Left renal pelvis (tissue), 4 donors: ENCODE results near the gene MSI2. TPM values are rescaled to one million over a fixed set of nuclear protein-coding genes. Genes with fewer than 3 reads are reported as not detected.
A peak's percentile ranks its signal among the peaks of the same experiment; 100 is the strongest.

ENCODE experiments used
- DNase-seq, 4 donors: peaks; one replicate each; pipeline ENCODE4 v3.0.0-alpha.2; 2013; ENCODE audit warnings: low read depth in 4 of 4, low spot score in 3 of 4
- polyA plus RNA-seq, 4 donors: library from polyadenylated mRNA; unstranded; fragments of 120-200 nt; gene quantifications; one replicate each; pipeline ENCODE4 v1.2.1, GENCODE V29; 2013; ENCODE audit not compliant: insufficient read length in 4 of 4

Gene MSI2
- polyA plus RNA-seq, 4 donors, result 46.8 to 107 (median 97.2) TPM

DNA sequence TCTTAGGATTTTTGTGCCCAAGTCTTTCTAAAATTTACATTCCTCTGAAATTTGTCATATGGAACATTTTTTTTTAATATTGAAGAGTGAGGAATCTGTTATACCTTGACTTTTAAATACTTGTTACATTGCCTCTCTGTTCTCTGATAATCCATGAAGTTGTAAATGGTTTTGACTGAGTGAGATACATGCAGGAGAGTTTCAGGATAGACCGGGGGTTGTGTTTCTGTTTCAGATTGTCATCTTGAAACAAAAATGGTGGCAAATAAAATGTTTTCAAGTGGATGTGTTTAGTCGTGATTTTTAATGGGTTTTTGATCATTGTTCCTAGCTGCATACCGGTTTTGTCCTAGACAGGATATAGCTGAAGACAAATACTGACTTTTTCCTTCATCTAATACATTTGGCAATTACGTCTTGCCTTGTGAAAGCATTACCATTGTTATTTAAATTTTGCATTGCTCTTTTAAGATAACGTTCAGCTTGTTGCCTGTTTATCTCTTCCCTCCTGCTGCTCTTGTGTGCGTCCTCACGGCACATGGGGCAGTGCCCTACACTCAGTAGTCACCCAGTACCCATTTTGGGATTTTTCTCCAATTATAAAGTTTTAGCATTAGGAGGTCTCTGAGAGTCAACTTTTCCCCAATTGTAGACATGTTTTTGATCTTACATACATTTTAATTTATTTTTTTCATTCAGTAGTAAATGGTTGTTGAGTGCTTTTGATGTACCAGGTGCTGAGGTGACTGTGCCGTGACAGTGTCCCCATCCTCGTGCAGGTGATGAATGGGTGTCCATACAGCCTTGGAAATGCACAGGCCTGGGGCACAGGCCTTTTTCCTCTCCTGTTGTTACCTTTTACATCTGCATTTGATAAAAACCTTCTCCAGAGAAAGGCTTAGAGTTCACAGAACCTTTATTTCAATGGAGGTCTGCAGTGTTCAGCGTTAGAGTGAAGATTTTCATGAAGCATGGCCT, 169.9 kb downstream of the MSI2 start:
- DNase-seq, result no peak

DNA sequence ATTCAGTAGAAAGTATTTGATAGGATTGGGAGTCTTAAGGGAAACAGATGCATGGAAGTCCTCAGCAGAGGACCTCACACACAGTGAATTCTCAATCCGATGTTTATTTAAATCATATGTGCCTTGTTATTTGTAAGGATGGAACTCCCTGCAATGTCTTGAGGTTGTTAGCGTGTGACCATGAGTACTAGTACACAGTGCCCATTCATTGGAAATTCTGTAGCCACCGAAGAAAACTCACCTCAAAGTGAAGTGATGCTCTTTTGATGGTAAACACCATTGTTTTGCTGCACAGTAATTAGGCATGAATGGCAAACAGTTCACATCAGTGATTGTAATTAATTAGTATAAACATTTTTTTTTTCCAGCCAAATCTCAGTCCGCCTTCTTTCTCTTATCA, 173.6 kb downstream of the MSI2 start:
- DNase-seq, result no peak

DNA sequence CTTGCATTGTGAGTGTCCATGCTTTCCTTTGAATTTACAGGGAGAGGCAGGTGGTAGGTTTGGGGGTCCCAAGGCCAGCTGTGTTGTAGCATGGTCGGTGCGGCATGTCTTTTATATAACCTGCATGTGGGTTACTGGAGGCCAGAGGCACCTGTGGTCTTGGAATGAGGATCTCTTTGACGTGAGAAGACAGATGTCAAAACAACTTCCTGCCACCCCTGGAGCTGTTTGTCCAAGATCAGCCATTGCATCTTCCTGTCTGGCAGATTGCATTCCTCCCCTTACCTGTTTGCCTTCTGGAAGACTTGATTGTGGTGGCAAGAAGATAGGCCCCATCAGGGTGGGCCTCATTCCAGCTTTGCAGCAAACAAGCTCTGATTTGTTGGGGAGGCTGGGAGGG, 175.1 kb downstream of the MSI2 start:
- DNase-seq, result no peak

GRCh38 chr17:57432507-57433277, 176.4 kb downstream of the MSI2 start:
- no peak for DNase-seq

DNA sequence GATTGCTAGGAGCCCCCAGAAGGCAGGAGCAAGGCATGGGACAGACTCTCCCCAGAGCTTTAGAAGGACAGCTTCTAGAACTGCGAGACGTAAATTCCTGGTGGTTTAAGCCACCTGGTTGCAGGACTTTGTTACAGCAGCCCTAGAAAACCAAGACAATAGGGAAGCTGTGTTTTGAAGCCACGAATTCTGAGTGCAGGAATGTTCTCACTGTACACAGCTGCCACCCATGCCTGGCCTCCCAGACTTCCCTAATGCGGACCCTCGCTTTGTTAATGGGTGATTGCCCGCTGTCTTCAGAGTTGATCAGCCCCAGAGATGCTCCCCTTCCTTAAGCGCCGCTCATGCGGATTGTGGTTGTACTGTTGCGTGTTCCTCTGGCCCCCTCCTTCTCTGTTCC, 177.1 kb downstream of the MSI2 start:
- no peak for DNase-seq

GRCh38 chr17:57434361-57434760, 178.0 kb downstream of the MSI2 start:
- no peak for DNase-seq

DNA sequence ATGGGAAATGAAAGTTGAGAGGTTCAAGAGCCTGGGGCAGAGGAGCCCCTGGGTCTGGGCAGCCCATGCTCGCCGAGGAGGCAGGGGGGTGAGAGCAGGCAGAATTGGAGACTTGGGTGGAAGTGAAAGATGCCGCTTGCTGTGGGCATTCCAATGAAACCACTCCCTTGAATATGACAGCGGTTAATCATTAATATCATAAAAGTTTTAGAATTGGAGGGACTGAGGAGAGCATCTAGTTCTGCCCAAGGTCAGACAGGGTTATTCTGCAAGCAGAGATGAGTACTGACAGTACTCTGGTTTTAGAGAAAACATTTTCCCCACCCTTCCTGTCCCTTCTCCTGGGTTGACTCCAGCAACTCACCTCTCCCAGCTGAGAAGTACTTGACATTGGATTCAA, 180.2 kb downstream of the MSI2 start:
- no peak for DNase-seq

GRCh38 chr17:57438066-57438731, 181.9 kb downstream of the MSI2 start:
- no peak for DNase-seq

GRCh38 chr17:57439651-57440050, 183.3 kb downstream of the MSI2 start:
- DNase-seq, result no peak

GRCh38 chr17:57440522-57441269, 184.4 kb downstream of the MSI2 start:
- peak in 2 of 4 donors; percentile 53 to 67 for DNase-seq

GRCh38 chr17:57441270-57441600, 184.9 kb downstream of the MSI2 start:
- DNase-seq, result no peak

DNA sequence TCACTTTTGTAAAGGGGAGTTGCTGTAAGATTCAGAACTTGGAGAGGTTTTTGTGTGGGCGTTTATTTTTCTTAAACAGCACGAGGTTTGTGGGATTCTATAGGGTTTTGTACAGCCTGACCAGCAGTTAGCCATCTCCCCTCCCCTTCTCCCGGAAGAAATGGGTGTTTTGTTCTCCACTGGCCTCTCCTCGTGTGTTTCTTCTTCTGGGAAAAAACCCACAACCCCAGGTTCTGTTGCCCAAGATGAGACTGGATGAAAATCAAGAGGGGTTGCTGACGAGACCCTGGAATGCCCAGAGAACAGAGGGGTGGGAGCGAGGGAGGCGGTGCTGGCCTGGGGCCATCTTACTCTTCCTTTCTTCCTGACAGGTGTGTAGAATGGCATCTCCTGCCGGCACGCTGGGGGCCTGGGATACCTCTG, 186.1 kb downstream of the MSI2 start:
- no peak for DNase-seq

DNA sequence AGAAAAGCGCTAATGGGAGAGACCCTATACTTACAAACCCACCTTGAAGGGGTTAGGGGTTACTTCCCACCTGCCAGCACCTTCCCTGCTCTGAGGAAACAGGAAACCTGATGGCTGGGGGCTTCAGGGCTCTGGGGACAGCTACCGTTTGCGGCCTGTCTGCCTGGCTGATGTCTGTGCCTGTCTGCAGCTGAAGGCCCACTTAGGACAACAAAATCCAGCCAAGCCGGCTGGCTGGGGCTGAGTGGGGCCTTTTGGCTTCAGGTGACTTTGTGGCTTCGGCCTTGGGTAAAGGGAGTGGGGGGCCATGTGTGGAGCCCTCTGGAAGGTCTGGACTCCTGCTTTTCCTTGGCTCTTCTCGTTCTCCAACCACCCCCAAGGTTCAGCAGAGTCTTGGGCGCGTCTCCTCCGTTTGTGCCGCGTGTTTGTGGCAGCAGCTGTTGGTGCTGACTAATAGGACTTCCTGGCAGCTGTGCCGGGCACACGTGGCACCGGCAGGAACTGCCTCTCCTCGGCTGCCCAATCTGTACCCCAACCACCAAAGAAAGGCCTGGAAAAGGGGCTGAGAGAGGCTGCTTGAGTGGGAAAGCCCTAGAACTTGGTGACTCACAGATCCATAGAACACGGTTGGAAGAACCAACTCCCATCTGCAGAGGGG, 186.7 kb downstream of the MSI2 start:
- no peak for DNase-seq

DNA sequence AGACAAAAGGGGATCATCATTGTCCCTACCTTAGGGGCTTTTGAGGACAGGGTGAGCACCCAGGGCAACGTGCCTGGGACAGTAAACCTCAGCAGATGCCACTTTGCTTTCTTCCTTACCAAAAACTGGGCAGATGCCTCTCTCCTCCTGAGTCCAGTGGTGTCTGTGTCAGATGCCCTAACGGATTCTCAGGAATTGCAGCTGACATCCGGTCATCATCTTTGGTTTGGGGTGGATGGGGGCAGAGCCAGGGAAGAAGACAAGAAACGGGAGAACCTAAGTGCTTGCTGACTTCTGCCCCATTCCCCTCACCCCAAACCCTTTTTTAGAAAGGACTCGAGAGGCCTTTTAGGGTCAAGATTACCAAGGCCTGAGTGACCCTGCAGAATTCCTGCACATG, 187.5 kb downstream of the MSI2 start:
- no peak for DNase-seq

DNA sequence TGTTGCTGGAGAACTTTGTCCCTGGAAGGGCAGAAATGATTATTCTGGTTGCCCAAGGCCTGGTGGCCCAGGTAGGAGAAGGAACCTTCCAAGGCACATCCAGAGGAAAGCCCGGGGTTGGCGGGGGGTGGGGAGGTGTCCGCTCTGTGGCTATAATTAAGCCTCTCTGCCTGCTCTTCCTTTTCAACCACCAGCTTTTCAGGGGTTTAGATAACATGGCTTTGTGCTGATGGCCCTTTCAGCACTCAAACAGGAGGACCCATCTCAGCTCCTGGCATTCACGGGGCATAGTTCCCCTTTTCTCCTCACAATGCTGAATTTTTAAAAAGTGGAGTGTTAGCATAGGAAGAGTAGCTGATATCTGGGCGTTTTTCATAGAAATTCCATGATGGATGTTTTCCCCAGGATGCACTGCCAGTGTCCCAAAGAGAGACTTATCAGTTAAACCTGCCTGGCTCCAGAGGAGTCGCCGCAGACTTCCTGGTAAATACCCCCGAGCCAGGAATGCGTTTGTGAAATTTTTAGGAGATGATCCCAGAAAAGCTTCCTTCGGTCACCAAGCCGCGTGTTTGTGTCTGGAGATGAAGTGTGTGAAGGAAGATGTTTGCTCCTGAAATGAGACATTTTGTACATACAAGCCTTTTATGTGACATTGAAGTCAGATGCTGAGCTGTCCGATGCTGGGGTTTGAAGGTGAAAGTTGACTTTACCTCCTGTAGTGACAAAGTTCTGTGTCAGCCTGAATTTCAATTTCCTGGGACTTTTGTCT, 188.5 kb downstream of the MSI2 start:
- no peak for DNase-seq

DNA sequence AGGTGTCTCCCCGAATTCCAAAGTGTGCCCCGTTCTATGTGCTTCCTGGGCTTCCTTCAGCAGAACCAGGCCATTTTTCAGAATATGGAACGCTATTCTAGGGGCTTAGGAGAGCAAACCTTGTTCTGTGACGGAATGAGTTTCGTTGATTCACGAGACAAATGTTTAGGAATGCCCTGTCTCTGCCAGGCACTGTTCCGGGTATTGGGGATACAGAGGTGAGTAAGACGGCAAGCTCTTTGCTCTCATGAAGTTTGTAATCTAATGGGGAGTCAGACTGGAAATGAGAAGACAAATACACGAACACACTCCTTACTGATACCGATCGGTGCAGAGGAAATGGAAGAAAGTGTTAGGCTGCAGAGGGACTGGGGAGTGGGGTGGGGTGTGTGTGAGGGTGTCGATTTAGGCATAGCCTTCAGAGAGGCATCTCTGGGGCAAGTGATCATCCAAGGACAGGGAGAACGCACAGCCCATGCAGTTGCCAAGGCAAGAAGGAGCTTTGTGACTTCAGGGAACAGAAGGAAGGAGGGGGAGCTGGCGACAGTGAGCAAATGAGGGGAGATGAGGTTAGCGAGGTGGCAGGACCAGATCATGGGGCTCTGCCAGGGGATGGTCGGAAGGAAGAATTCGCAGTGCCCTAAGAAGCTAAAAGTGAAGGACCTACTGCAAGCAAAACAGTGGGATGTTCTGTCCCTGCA, 189.6 kb downstream of the MSI2 start:
- DNase-seq, result no peak

DNA sequence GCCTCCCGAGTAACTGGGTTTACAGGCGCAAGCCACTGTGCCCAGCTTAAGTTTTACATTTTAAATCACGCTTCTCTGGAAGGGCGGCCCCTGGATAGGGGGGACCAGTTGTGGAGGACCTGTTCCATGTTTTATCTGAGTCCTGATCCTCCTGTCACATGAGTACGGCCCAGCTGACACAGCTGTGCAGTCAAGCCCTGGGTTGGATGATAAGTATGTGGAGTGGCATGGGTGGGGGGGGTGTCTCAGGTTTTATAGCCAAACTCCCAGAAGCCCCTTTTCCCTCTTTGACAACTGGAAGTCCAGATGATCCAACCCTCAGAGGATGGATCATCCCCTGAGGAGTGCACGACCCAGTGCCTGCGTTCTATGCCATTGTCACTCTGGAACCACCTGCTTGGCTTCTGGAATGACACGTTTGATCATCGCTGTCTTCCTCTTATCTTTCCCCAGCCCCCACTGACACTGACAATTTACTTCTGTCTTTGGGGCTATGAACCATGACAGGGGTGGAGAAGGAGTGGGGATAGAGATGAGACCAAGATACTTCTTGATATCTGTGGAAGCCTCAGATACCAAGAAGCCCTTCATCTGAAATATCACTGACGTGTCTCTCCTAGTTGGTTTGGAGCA, 191.2 kb downstream of the MSI2 start:
- DNase-seq, result no peak
